Choroid plexus epithelial cell (primary cell): ENCODE results near the gene TIGD3.

Experiments used
- DNase-seq: peaks from one replicate; pipeline ENCODE4 v3.0.0-alpha.2; 2010; ENCODE audit warnings: low read depth
- H3K4me3 ChIP-seq: 2 replicates; pipeline ENCODE4 v1.5.1; 2011; ENCODE audit warnings: low read depth, mild to moderate bottlenecking, control low read depth, low read length, moderate library complexity
- TF ChIP-seq, protein P1 (sequence below): conservative IDR thresholded peaks from 2 replicates; pipeline ENCODE4 v1.5.1; 2011; ENCODE audit warnings: low read depth, mild to moderate bottlenecking, control low read depth, inconsistent platforms, low read length, moderate library complexity

Gene TIGD3

DNA sequence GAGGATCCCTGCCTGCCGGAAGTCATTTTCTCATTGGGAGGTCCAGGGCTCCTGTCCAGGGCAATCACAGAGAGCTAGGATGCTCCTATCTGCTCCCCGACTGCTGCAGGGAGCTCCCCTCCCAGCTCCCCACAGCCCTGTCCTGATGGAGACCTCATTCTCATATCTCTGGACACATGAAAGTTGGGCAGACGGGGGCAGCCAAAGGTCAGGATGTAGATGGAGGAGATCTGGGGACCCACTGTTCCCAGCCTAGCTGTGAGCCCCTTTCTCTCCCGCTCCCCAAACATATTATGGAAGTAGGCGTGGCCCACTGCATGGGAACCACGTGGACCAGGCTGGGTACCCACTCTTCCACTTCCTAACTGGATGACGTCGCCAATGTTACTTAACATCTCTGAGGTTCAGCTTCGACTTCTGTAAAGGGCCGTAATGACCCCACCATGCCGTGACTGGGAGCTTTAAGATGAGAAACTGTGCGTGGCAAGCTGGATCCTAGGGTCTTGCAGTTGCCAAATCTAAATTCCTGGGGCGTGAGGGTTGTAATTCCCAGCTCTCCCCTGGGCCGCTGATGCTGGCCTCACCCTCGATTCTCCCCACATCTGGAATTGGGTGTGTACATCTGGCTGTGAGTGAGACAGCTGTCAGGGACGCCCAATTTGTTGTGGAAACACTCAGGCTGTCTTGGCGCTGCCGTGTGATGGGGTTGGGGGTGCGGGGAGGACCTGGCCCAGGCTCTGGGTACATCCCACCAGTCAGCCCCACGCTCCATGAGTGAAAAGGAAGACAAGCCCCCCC lies 38.1 kb upstream of the TIGD3 start:
- peak overlapping the region; percentile 91 for H3K4me3 ChIP-seq
- TF ChIP-seq, protein P1, sequence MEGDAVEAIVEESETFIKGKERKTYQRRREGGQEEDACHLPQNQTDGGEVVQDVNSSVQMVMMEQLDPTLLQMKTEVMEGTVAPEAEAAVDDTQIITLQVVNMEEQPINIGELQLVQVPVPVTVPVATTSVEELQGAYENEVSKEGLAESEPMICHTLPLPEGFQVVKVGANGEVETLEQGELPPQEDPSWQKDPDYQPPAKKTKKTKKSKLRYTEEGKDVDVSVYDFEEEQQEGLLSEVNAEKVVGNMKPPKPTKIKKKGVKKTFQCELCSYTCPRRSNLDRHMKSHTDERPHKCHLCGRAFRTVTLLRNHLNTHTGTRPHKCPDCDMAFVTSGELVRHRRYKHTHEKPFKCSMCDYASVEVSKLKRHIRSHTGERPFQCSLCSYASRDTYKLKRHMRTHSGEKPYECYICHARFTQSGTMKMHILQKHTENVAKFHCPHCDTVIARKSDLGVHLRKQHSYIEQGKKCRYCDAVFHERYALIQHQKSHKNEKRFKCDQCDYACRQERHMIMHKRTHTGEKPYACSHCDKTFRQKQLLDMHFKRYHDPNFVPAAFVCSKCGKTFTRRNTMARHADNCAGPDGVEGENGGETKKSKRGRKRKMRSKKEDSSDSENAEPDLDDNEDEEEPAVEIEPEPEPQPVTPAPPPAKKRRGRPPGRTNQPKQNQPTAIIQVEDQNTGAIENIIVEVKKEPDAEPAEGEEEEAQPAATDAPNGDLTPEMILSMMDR, result no peak
- peak; percentile 82 for DNase-seq

- peak overlapping the region; percentile 91 for H3K4me3 ChIP-seq
- TF ChIP-seq, protein P1, result no peak
- DNase-seq, result peak; percentile 69
Observed at GRCh38 chr11:65317025-65317786, 37.3 kb upstream of the TIGD3 start.

GRCh38 chr11:65320386-65321075 lies 34.0 kb upstream of the TIGD3 start:
- TF ChIP-seq, protein P1, result no peak

DNA sequence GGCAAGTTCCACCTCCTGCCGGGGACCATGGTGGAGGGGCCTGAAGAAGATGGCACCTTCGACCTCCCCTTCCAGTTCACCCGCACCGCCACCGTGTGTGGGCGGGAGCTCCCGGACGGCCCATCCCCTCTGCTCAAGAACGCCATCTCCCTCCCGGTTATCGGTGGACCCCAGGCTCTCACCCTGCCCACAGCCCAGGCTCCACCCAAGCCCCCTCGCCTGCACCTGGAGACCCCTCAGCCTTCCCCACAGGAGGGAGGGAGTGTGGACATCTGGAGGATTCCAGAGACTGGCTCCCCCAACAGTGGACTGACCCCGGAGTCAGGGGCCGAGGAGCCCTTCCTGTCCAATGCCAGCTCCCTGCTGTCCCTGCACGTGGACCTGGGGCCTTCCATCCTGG lies 33.5 kb upstream of the TIGD3 start:
- TF ChIP-seq, protein P1, result no peak
- H3K4me3 ChIP-seq, result no peak overlapping the region
- DNase-seq, result no peak

More at GRCh38 chr11:65320386-65321075, 34.0 kb upstream of the TIGD3 start:
- no peak for DNase-seq
- no peak overlapping the region for H3K4me3 ChIP-seq

GRCh38 chr11:65321828-65322485 lies 32.6 kb upstream of the TIGD3 start:
- TF ChIP-seq, protein P1, result no peak
- H3K4me3 ChIP-seq, result no peak overlapping the region
- no peak for DNase-seq

GRCh38 chr11:65323813-65324212 lies 30.7 kb upstream of the TIGD3 start:
- H3K4me3 ChIP-seq, result no peak overlapping the region
- no peak for DNase-seq
- TF ChIP-seq, protein P1, result no peak
